Neural crest cell (in vitro differentiated cells): Measurements from ENCODE around the gene CFC1. TPM values are rescaled to one million over a fixed set of nuclear protein-coding genes. Genes with fewer than 3 reads are reported as not detected.
"Not testable (repeated sequence)": the region's sequence is repeated elsewhere in the genome, so short reads cannot be mapped to it uniquely, and the experiment has no call there.

Experiments used
- DNase-seq: peaks from one replicate; pipeline ENCODE4 v3.0.0; 2021; ENCODE audit warnings: low read depth, mixed read lengths, low spot score
- H3K27ac Mint-ChIP-seq: one replicate; pipeline ENCODE4 v1.8.0; 2021; ENCODE audit warnings: mild to moderate bottlenecking, mixed read lengths; ENCODE audit not compliant: unreplicated experiment
- H3K27me3 Mint-ChIP-seq: 2 replicates; pipeline ENCODE4 v1.8.0; 2021; ENCODE audit warnings: low read depth, mild to moderate bottlenecking, mixed read lengths
- H3K36me3 Mint-ChIP-seq: 2 replicates; pipeline ENCODE4 v1.8.0; 2021; ENCODE audit warnings: low read depth, mild to moderate bottlenecking, mixed read lengths
- H3K4me1 Mint-ChIP-seq: 2 replicates; pipeline ENCODE4 v1.8.0; 2021; ENCODE audit warnings: mixed read lengths
- H3K4me3 Mint-ChIP-seq: one replicate; pipeline ENCODE4 v1.8.0; 2021; ENCODE audit warnings: mild to moderate bottlenecking, mixed read lengths
- H3K9me3 Mint-ChIP-seq: 2 replicates; pipeline ENCODE4 v1.8.0; 2021; ENCODE audit warnings: mixed read lengths
- total RNA-seq: library from RNA; stranded (reverse); gene quantifications from 2 replicates; pipeline ENCODE4 v1.2.1, GENCODE V29; 2021

The CFC1 gene
- total RNA-seq, 1 donor from 2014 or later = not detected

GRCh38 chr2:130594011-130594410, 5.4 kb downstream of the CFC1 start:
- not testable (repeated sequence) for H3K4me1 Mint-ChIP-seq, H3K4me3 Mint-ChIP-seq, DNase-seq, H3K9me3 Mint-ChIP-seq, H3K27ac Mint-ChIP-seq, H3K36me3 Mint-ChIP-seq, H3K27me3 Mint-ChIP-seq

- H3K4me3 Mint-ChIP-seq, H3K36me3 Mint-ChIP-seq, DNase-seq, H3K27me3 Mint-ChIP-seq, H3K4me1 Mint-ChIP-seq, H3K9me3 Mint-ChIP-seq, H3K27ac Mint-ChIP-seq: not testable (repeated sequence)
These were observed 6.5 kb downstream of the CFC1 start for GRCh38 chr2:130592791-130593414.

GRCh38 chr2:130590842-130591359, 8.5 kb downstream of the CFC1 start:
- H3K27ac Mint-ChIP-seq, DNase-seq, H3K9me3 Mint-ChIP-seq, H3K4me1 Mint-ChIP-seq, H3K4me3 Mint-ChIP-seq, H3K36me3 Mint-ChIP-seq, H3K27me3 Mint-ChIP-seq: not testable (repeated sequence)

- DNase-seq, H3K36me3 Mint-ChIP-seq, H3K27ac Mint-ChIP-seq, H3K4me1 Mint-ChIP-seq, H3K9me3 Mint-ChIP-seq, H3K27me3 Mint-ChIP-seq, H3K4me3 Mint-ChIP-seq: not testable (repeated sequence)
These were observed 9.1 kb downstream of the CFC1 start for GRCh38 chr2:130590170-130590841.

GRCh38 chr2:130588688-130589458, 10.5 kb downstream of the CFC1 start:
- DNase-seq, H3K9me3 Mint-ChIP-seq, H3K36me3 Mint-ChIP-seq, H3K4me3 Mint-ChIP-seq, H3K27ac Mint-ChIP-seq, H3K4me1 Mint-ChIP-seq, H3K27me3 Mint-ChIP-seq: not testable (repeated sequence)

GRCh38 chr2:130584726-130585125, 14.6 kb downstream of the CFC1 start:
- DNase-seq, H3K36me3 Mint-ChIP-seq, H3K27me3 Mint-ChIP-seq, H3K27ac Mint-ChIP-seq, H3K4me3 Mint-ChIP-seq, H3K4me1 Mint-ChIP-seq, H3K9me3 Mint-ChIP-seq: not testable (repeated sequence)

- not testable (repeated sequence) for H3K4me1 Mint-ChIP-seq, H3K27me3 Mint-ChIP-seq, H3K36me3 Mint-ChIP-seq, H3K9me3 Mint-ChIP-seq, DNase-seq, H3K27ac Mint-ChIP-seq, H3K4me3 Mint-ChIP-seq
These were observed 15.8 kb downstream of the CFC1 start for GRCh38 chr2:130583582-130583981.

- not testable (repeated sequence) for DNase-seq
These were observed 16.4 kb downstream of the CFC1 start for GRCh38 chr2:130582970-130583369.

GRCh38 chr2:130581491-130581890, 17.9 kb downstream of the CFC1 start:
- not testable (repeated sequence) for H3K36me3 Mint-ChIP-seq, DNase-seq, H3K27me3 Mint-ChIP-seq, H3K4me1 Mint-ChIP-seq, H3K9me3 Mint-ChIP-seq, H3K4me3 Mint-ChIP-seq, H3K27ac Mint-ChIP-seq

More at GRCh38 chr2:130582970-130583369, 16.4 kb downstream of the CFC1 start:
- not testable (repeated sequence) for H3K36me3 Mint-ChIP-seq, H3K27ac Mint-ChIP-seq, H3K4me3 Mint-ChIP-seq, H3K9me3 Mint-ChIP-seq, H3K4me1 Mint-ChIP-seq, H3K27me3 Mint-ChIP-seq

- H3K4me1 Mint-ChIP-seq, H3K36me3 Mint-ChIP-seq, H3K27me3 Mint-ChIP-seq, H3K9me3 Mint-ChIP-seq, DNase-seq, H3K4me3 Mint-ChIP-seq, H3K27ac Mint-ChIP-seq: not testable (repeated sequence)
These were observed 20.3 kb downstream of the CFC1 start for GRCh38 chr2:130579121-130579520.

GRCh38 chr2:130577559-130577958, 21.8 kb downstream of the CFC1 start:
- not testable (repeated sequence) for H3K4me3 Mint-ChIP-seq, H3K36me3 Mint-ChIP-seq, H3K4me1 Mint-ChIP-seq, H3K9me3 Mint-ChIP-seq, H3K27me3 Mint-ChIP-seq, H3K27ac Mint-ChIP-seq, DNase-seq

- H3K4me3 Mint-ChIP-seq, H3K27ac Mint-ChIP-seq, H3K36me3 Mint-ChIP-seq, H3K4me1 Mint-ChIP-seq, H3K27me3 Mint-ChIP-seq, H3K9me3 Mint-ChIP-seq, DNase-seq: not testable (repeated sequence)
These were observed 23.1 kb downstream of the CFC1 start for GRCh38 chr2:130576209-130576784.

GRCh38 chr2:130574230-130574629, 25.1 kb downstream of the CFC1 start:
- H3K27me3 Mint-ChIP-seq, H3K4me1 Mint-ChIP-seq, H3K4me3 Mint-ChIP-seq, H3K27ac Mint-ChIP-seq, DNase-seq, H3K9me3 Mint-ChIP-seq, H3K36me3 Mint-ChIP-seq: not testable (repeated sequence)
